Hematopoietic multipotent progenitor cell treated with erythropoietin and hydrocortisone succinate and interleukin-3 and kit ligand, for 8 days (in vitro differentiated cells): ENCODE measurements around the gene CCDC12.

Experiments used
- DNase-seq: peaks from one replicate; pipeline ENCODE4 v3.0.0-alpha.2; 2015

CCDC12 gene

DNA sequence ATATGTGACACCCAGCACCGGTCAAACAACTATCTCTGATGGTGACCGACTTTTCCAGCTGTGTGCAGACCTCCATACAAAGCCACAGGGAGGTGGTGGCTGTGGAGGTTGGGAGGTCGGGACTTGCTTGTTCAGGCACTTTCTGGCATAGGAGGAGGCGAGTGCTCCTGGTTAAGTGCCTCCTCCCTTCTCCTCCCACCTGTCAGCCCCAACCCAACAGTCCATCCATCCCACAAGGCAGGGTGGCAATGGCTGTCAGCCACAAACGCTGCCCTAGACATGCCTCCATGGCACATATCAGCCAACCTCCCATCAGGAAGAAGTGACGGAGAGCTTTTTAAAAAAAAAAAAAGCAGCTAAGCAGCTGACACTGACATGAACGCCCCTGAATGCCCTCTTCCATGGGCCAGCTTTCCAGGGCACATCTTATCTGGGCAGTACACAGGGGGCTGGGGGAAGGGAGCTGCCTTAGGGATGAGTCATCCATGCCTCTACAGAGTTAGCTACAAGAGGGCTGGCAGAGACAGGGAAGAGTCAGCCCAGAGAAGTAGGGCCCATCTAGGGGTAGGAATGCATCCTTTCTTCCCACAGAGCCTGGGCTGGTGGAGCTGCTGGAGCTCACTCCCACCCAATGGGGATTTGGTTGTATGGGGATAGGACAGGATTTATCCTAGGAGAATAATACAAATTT lies 41.2 kb downstream of the CCDC12 start:
- peak; percentile 91 for DNase-seq

- DNase-seq = peak; percentile 78
Measured at GRCh38 chr3:46934498-46935167, 41.9 kb downstream of the CCDC12 start.

DNA sequence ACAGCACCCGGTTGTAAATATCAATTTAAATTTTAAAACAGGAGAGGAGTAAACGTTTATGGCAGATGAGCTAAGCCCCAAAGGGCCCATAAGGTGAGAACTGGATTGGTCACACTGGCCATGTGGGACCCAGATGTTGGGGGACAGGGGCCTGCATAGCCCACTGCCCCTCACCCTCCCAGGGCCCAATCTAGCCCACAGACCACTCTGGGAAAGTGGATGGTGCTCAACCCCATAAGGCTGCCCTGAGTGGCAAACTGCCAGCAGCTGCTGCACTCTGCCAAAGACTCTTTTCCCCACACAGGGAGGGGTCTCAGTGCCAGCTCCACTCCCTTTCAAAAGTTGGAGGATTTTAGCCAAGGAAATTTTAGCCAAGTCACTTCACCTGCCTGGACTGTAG lies 42.5 kb downstream of the CCDC12 start:
- no peak for DNase-seq

DNA sequence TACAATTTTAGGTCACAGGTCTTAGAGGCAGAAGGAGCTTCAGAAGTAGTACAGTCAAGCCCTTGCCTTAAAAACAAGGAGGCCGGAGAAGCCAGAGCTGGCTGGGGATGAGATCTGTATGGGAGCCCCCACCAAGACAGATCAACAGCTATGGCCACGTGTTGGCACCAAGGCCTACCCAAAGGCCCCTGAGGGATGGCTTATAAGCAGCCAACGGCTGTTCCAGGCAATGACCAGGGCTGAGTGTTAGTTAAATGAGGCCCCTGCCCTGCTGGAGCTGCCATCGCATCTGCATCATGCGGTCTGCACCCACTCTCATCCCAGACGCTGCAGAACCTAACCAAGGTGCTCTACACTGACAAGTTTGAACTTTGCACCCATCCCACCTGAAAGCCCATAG lies 43.3 kb downstream of the CCDC12 start:
- no peak for DNase-seq

DNA sequence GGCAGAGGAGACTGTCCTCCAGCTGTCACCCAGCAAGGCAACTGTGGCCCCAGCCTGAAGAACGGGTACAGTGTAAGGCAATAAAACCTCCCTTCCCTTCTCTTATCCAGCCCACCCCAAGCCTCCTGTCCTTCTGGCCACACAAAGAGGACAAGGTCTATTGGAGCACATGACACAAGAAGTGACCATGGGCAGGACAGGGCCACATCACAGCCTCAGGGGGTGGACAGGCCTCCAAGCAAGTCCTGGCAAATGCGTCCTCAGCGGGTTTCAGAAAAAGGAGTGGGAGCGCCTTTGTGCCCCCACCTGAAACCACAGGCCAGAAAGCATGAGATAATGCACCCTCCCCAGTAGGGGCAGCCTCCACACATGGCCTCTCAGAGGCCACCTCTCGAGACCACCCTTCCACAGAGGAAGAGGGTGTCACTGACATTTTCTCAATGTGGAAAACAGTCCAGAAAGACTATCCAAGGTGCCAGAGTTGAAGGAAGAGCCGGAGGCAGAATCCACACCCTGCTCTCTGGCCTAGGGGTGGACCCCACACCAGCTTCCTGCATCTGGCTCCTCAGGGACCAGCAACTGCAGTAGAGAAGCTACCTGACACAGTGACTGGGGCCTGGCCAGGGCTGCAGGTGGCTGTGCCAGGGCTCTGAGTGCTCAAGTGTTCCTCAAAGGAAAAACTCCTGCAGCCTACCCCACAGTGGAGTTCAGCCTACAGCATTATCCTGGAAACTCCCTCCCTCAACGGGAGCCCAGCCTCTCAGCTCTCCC lies 43.9 kb downstream of the CCDC12 start:
- DNase-seq = peak; percentile 54

DNA sequence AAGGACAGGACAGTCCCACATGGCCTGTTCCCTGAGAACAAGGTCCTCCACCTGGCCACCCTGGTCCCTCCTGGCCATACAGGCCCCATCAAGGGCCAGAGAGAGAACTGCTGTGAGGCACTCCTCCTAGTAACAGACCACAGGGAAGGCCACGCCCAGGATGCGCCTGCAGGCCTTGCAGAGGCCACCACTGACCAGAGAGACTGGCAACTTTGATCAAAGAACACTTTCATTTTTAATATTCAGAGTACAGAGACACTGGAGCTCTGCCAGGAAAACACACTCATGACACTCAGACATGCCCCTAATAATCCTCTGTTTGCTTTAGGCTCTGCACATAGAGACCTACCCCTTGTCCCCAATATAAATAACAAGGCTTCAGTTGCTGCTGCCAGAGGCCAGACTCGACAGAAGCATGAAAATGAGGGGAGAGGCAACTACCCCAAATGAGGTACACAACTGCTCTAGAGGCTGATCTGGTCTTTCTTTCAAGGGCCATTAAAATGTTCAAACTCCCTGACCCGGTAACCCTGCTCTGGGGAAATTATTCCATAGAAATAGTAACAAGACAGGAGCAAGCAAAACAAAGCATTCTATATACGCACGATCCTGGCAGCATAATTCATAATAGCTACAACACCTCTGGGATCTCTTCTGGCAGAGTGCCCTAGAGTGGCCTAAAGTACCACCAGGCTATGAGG lies 44.8 kb downstream of the CCDC12 start:
- peak; percentile 69 for DNase-seq

GRCh38 chr3:46930945-46931403 lies 45.6 kb downstream of the CCDC12 start:
- no peak for DNase-seq

- DNase-seq = no peak
Measured at GRCh38 chr3:46930166-46930944, 46.2 kb downstream of the CCDC12 start.

DNA sequence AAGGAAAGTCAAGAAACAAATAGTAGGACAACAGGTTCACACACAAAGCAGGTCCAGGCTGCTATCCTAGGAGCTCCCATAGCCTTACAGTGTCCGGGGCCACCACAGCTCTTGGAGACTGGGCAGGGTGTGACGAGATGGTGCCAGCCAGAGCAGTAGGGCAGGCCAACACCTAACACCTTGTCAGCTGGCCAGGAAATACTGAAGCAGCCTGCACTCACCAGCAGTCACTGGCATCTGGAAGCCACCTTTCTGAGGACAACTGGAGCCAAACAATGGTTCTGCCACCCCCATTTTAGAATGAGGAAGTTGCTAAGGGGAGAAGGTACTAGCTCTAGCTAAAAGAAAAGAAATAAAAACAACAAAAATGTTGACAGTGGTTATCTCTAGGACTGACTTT lies 47.2 kb downstream of the CCDC12 start:
- DNase-seq = peak; percentile 44

GRCh38 chr3:46928282-46928681 lies 48.3 kb downstream of the CCDC12 start:
- DNase-seq = no peak

GRCh38 chr3:46927718-46928073 lies 48.8 kb downstream of the CCDC12 start:
- DNase-seq = no peak

GRCh38 chr3:46926871-46927717 lies 49.5 kb downstream of the CCDC12 start:
- DNase-seq = no peak

GRCh38 chr3:46926447-46926846 lies 50.1 kb downstream of the CCDC12 start:
- DNase-seq = no peak

DNA sequence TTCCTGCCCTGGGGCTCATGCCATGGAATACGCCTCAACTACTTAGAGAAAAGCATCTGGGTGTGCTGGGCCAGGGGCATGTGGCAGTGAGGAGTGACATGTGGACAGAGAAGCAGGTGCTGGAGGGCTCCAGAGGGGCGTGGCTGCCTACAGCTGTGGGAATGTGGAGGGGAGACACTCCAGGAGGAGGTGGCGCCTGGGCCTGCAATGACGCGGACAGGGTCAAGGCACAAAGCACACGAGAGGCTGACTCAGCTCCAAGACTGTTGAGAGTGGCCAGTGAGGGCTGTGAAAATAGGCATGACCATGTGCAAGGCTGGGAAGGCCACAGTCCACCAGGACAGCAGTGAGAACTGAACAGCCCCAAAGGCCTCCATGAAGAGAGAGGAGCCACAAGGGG lies 50.5 kb downstream of the CCDC12 start:
- no peak for DNase-seq

DNA sequence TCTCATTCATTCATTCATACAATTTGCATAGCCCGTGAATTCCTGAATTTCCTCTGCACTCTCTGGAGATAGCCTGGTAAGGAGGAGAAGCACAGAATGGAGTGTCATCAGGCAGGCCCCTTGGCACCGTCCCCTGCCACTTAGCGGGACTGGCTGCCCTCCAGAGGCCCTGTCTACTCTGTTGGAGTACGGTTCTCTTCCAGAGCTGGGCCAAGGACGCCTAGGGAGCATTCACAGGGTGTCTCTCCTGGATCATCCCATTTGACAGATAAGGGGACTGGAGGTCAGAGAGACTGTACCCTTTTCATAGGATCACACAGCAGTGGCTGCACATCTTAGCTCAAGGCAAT lies 51.0 kb downstream of the CCDC12 start:
- DNase-seq = no peak

GRCh38 chr3:46924921-46925584 lies 51.5 kb downstream of the CCDC12 start:
- no peak for DNase-seq

DNA sequence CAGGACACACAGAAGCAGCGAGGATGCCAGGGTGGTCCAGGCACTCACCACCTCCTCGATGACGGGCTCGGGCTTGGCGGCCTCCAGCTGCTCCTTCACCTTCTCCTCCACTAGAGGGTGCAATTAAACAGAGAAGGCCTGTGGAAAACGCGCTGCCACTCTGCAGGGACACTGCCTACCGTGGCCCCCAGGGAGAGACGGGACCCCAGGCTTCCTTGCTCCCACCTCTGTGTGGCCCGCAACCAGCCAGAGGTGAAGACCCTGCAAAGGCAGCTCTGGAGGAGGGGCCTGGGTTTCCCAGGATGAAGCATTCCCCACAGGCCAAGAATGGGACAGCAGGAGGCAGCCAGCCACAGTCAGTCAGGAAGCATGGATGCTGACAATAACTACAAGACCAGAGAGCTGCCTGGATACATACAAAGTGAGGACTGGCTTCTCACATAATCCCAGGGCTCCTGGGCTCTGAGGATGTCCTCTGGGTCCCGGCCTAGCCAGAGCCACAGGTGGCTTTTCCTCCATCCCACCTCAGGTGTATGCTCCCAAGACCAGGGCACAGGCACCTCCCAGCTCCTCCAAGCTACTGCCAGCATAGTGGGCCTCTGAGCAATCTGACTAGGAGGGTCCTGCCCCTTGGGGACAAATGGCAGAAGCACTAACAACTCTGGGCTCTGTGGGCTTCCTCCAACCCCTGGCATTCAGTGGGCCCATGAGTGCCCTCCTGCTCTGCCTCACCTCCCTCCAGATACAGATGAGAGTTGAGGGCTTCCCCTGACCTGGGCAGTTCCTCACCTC lies 52.8 kb downstream of the CCDC12 start:
- peak; percentile 58 for DNase-seq

DNA sequence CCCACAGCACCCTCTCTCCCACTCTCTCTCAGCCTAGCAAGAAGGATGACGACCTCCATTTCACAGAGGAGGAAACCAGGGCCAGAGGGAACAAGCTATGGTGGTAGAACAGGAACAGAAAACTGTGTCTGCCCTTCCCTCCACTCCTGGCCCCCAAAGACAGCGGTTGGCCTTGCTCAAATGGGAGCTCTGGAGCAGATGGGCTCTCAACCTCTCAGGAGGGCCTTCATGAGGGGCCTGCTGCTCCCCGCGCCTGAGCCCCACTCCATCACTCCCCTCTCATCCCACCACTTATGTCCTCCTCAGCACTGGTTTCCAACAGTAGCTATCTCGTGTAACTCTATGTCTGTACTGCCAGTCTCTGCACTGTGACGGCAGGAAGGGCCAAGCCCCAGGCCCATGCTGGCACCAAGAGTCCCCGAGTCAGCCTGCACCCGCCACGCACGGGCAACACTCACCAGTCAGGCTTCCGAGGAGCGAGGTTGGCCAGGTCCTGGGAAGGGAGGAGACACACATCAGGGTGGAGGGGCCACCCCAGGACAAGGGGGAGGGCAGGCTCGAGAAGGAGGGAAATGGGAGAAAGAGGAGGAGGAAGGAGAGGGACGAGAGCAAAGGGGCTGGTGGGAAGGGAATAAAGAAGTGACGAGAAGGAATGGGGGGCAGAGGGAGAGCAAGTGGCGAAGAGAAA lies 53.5 kb downstream of the CCDC12 start:
- DNase-seq = no peak

DNA sequence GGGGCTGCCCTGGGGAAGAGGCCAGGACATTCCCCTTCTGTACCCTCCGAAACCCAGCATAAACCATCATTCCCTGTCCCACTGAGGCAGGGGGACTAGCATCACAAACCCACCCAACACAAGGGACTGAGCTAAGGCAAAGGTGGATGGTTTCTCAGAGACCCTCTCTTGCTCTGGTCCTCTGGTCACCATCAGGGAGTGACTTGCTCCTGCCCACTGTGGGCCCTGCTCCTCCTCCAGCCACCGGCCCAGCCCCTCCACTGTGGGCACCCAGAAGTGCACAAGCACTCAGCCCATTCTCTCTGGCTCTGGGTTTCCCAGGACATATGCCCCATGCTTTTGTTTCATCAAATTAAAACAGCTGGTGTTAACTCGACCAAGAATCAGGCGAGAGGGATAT lies 54.1 kb downstream of the CCDC12 start:
- DNase-seq = no peak

DNA sequence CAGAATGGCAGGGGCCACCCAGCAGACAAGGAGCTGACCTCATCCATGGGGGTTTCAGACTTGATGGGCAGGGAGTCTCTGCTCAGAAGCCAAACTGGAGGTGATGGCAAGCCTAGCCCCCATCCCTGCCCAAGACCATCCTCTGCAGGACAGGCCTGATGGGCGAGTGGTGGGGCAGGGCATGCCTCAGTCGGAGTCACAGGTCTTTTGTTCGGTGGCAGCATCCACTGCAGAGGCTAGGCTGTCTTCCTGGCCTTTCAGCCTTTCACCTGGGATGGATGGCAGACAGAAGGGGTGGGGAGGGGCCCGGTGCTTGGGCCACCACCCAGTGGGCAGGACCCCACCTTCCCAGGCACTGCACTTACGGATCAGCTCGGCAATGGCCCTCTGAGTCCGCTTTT lies 54.7 kb downstream of the CCDC12 start:
- DNase-seq = no peak
